ENCODE data around the gene PPP2CA.

DNA sequence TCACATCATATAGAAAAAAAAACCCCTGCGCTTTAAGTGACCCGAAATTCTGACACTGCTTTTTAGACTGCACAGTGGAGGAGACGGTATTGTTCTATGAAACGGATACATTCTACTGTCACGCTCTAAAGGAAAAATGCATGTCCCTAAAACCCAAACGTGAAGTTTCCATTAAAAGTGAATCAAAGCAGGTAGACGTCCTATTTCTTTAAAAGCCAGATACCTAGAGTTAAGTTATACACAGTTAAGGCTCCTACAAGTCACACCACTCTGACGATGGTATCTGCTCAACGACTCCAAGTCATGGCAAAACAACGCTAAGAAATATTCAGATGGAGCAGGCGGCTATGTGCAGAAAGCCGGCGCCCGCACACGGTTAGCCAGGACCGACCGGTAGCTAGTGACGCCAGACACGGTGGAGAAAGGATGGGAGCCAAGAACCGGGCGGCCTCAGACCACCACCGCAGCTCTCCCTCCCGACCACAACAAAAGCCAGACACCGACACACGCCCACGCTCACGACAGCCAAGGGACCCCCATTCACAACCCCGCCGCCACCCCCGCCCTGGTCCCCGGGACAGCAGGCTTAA lies 49.9 kb downstream of the PPP2CA start:
- TF ChIP-seq, protein P1, sequence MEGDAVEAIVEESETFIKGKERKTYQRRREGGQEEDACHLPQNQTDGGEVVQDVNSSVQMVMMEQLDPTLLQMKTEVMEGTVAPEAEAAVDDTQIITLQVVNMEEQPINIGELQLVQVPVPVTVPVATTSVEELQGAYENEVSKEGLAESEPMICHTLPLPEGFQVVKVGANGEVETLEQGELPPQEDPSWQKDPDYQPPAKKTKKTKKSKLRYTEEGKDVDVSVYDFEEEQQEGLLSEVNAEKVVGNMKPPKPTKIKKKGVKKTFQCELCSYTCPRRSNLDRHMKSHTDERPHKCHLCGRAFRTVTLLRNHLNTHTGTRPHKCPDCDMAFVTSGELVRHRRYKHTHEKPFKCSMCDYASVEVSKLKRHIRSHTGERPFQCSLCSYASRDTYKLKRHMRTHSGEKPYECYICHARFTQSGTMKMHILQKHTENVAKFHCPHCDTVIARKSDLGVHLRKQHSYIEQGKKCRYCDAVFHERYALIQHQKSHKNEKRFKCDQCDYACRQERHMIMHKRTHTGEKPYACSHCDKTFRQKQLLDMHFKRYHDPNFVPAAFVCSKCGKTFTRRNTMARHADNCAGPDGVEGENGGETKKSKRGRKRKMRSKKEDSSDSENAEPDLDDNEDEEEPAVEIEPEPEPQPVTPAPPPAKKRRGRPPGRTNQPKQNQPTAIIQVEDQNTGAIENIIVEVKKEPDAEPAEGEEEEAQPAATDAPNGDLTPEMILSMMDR (IDR thresholded peaks at IDR 0.05; ENCODE audit: insufficient read depth, low read length, poor library complexity, severe bottlenecking): no peak
- no peak for TF ChIP-seq EZH2phosphoT487 (conservative IDR thresholded peaks at IDR 0.05; ENCODE audit: low read length)
